Testis (tissue), 2 donors: Measurements from ENCODE around the gene TGIF1.

Experiments used
- POLR2A ChIP-seq: fragments of 450-650 bp; IDR thresholded peaks from one replicate; pipeline ENCODE4 v1.6.1; 2017; ENCODE audit warnings: antibody characterized with exemption, mild to moderate bottlenecking, moderate library complexity
- TF ChIP-seq, protein P1 (sequence below), 3 experiments: fragments of 450-650 bp in 2 of 3; fragments of 200-600 bp in 1 of 3; sonication (generic) in 1 of 3; IDR thresholded peaks; one replicate each; pipeline ENCODE4 v1.5.1; 2016 to 2019; ENCODE audit warnings: antibody characterized with exemption in 3 of 3, mild to moderate bottlenecking in 2 of 3, moderate library complexity in 1 of 3

DNA sequence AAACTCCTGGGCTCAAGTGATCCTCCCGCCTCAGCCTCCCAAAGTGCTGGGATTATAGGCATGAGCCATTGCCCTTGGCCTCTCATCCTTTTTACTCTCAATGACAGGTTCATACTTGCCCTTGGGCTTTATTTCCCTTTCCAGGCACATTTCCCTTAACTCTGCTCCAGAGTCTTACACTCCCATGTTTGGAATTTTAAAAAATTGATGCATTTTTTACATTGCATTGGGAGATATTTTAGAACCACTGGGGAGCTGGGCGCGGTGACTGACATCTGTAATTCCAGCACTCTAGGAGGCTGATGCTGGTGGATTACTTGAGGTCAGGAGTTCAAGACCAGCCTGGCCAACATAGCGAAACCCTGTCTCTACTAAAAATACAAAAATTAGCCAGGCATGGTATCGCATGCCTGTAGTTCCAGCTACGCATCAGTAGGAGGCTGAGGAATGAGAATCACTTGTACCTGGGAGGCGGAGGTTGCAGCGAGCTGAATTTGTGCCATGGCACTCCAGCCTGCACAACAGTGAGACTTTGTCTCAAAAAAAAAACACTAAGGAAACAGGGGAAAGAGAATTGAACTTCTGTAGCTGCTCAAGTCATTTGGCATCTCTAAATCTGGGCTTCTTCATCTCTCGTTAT is 18.2 kb downstream of the TGIF1 start:
- TF ChIP-seq, protein P1, sequence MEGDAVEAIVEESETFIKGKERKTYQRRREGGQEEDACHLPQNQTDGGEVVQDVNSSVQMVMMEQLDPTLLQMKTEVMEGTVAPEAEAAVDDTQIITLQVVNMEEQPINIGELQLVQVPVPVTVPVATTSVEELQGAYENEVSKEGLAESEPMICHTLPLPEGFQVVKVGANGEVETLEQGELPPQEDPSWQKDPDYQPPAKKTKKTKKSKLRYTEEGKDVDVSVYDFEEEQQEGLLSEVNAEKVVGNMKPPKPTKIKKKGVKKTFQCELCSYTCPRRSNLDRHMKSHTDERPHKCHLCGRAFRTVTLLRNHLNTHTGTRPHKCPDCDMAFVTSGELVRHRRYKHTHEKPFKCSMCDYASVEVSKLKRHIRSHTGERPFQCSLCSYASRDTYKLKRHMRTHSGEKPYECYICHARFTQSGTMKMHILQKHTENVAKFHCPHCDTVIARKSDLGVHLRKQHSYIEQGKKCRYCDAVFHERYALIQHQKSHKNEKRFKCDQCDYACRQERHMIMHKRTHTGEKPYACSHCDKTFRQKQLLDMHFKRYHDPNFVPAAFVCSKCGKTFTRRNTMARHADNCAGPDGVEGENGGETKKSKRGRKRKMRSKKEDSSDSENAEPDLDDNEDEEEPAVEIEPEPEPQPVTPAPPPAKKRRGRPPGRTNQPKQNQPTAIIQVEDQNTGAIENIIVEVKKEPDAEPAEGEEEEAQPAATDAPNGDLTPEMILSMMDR (IDR thresholded peaks at IDR 0.05), result no peak
- no peak for TF ChIP-seq POLR2A
